Kidney (tissue), 14 donors: ENCODE results near the gene CEP85. TPM values are rescaled to one million over a fixed set of nuclear protein-coding genes. Genes with fewer than 3 reads are reported as not detected.
"Not testable (repeated sequence)": the region's sequence is repeated elsewhere in the genome, so short reads cannot be mapped to it uniquely, and the experiment has no call there.

Experiments
- DNase-seq, 5 donors: peaks; one replicate each; pipeline ENCODE4 v3.0.0-alpha.2; 2013 to 2020
- FAIRE-seq: peaks from 2 replicates; lab custom pipeline; 2012; peaks lifted over from hg19 to GRCh38; lab: Jason Lieb, UNC
- H3K27ac ChIP-seq, 2 donors: one replicate each; pipeline ENCODE4 v1.7.0; 2013; ENCODE audit warnings: low read depth in 2 of 2, low read length in 2 of 2, inconsistent platforms in 1 of 2
- H3K27me3 ChIP-seq: one replicate; pipeline ENCODE4 v1.7.1; 2013; ENCODE audit warnings: low read length, inconsistent platforms; ENCODE audit not compliant: control insufficient read depth, insufficient read depth
- H3K36me3 ChIP-seq, 3 donors: one replicate each; pipeline versions ENCODE4 v1.7.0 to v1.7.1; 2013; ENCODE audit warnings: low read length in 3 of 3, control low read depth in 1 of 3, inconsistent platforms in 1 of 3; ENCODE audit not compliant: insufficient read depth in 3 of 3, control insufficient read depth in 2 of 3
- H3K4me1 ChIP-seq, 3 donors: one replicate each; pipeline versions ENCODE4 v1.7.0 to v1.7.1; 2013; ENCODE audit warnings: low read length in 3 of 3, inconsistent platforms in 1 of 3, low read depth in 1 of 3; ENCODE audit not compliant: control insufficient read depth in 2 of 3, insufficient read depth in 2 of 3
- H3K4me3 ChIP-seq, 3 donors: one replicate each; pipeline versions ENCODE4 v1.7.0 to v1.8.1; 2013; ENCODE audit warnings: low read length in 3 of 3, control low read depth in 1 of 3, inconsistent platforms in 1 of 3
- H3K9ac ChIP-seq, 3 donors: one replicate each; pipeline versions ENCODE4 v1.7.0 to v1.7.1; 2013; ENCODE audit warnings: low read length in 3 of 3, control low read depth in 1 of 3, inconsistent platforms in 1 of 3
- H3K9me3 ChIP-seq, 3 donors: one replicate each; pipeline versions ENCODE4 v1.7.0 to v1.7.1; 2013; ENCODE audit warnings: low read length in 3 of 3, control low read depth in 1 of 3, inconsistent platforms in 1 of 3; ENCODE audit not compliant: control insufficient read depth in 2 of 3, insufficient read depth in 1 of 3
- CTCF ChIP-seq: IDR thresholded peaks from 3 replicates; pipeline ENCODE4 v1.5.1; 2012; ENCODE audit warnings: mild to moderate bottlenecking, moderate library complexity, borderline replicate concordance; ENCODE audit not compliant: insufficient read depth; ENCODE audit errors: extremely low read depth
- intact Hi-C: fragments of 100-400 bp; cut with DNase I; formaldehyde crosslinking; loops from one replicate; pipeline ENCODE4 v1.11.1; 2022
- polyA plus RNA-seq: library from polyadenylated mRNA; stranded (reverse); fragments of 350-450 nt; fragmentation: Illumina TruSeq; extraction: RNeasy Lipid Tissue Mini Kit (QIAGEN cat#74804); gene quantifications from one replicate; pipeline ENCODE4 v1.2.3, GENCODE V29; 2014; ENCODE audit warnings: low read depth, low replicate concordance; ENCODE audit not compliant: insufficient read depth
- total RNA-seq: library from RNA; stranded (reverse); fragmentation: NEBNext Ultra II Directional; extraction: Animal tissue kit (Norgen Biotek cat#: 25700); gene quantifications from one replicate; pipeline ENCODE4 v1.2.1, GENCODE V29; 2021
- donor health status: control.
- donor health status: control.
- donor health status: control.
- donor health status: control.
- donor health status: control.
- donor health status: DM: yes; HTN: yes; CAD: no.
- donor health status: Normal renal cell carcinoma (clear cell type).

CEP85 gene
- total and polyA plus RNA-seq, 2 donors from 2014 or later: 8.4 to 8.5 TPM

DNA sequence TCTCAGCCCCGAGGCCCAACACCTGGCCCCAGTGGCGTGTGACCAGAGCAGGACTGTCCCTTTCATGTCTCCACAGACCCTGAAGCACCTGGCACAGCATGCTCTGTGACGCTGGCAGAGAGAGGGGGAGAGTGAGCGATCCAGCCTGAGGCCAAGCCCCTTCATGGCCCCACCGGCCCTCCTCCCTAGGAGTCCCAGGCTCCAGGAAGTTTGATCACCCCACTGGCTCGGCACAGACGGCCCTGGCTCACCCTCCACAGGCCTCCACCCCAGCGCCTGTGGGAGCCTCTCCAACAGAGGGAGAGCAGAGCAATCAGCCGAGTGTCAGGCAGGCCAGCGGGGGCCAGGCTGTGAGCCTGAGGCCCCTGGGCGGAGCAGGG, 56.9 kb downstream of the CEP85 start:
- H3K9me3 ChIP-seq: no peaks in the 10 kb centered on the region
- no peak for TF ChIP-seq CTCF
- H3K9ac ChIP-seq: no peak overlapping the region
- no peak for FAIRE-seq
- intact Hi-C loops: no loop called here
- H3K27ac ChIP-seq: no peak overlapping the region
- no peaks in the 10 kb centered on the region for H3K36me3 ChIP-seq
- peak; percentile 60 to 78 (median 68) for DNase-seq
- H3K4me1 ChIP-seq: peaks cover 0 to 5% (median 0%) of the 10 kb centered on the region in 3 donors
- H3K4me3 ChIP-seq: no peak overlapping the region
- no peaks in the 10 kb centered on the region for H3K27me3 ChIP-seq

DNA sequence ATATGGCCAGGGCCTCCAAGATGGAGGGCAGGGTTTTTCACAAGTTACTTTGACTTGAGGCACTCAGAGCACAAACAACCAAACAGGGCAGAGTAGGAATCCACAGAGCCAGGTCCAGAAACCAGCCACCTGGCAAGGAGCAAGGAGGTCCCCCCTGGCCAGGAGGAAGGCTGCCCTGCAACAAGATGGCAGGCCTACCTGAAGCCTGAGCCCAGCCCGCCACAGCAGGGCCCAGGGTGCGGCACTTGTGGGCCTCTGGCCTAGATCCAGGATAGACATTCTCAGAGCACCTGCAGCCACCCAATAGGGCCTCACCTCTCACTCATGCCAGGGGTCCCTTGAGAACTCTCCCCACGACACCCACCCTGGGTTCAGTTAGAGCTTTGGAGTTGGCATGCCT, 57.4 kb downstream of the CEP85 start:
- Histone ChIP-seq H3K9me3 (no peaks in the 10 kb centered on the region), H3K9ac (no peak overlapping the region), H3K36me3 (no peaks in the 10 kb centered on the region), H3K27me3 (no peaks in the 10 kb centered on the region), H3K4me3 (no peak overlapping the region), H3K4me1 (peaks cover 0 to 5% (median 0%) of the 10 kb centered on the region in 3 donors), H3K27ac (no peak overlapping the region)
- intact Hi-C loops: no loop called here
- FAIRE-seq: no peak
- peak in 1 of 5 donors; percentile 67 for DNase-seq
- TF ChIP-seq CTCF: no peak

GRCh38 chr1:26291939-26292338, 57.9 kb downstream of the CEP85 start:
- DNase-seq (no peak), FAIRE-seq (no peak)
- H3K4me3 ChIP-seq: no peak overlapping the region
- TF ChIP-seq CTCF: no peak
- no peaks in the 10 kb centered on the region for H3K27me3 ChIP-seq
- H3K9me3 ChIP-seq: no peaks in the 10 kb centered on the region
- peaks cover 0 to 5% (median 0%) of the 10 kb centered on the region in 3 donors for H3K4me1 ChIP-seq
- H3K9ac ChIP-seq: no peak overlapping the region
- no peak overlapping the region for H3K27ac ChIP-seq
- H3K36me3 ChIP-seq: no peaks in the 10 kb centered on the region
- intact Hi-C loops: no loop called here

GRCh38 chr1:26292735-26293134, 58.7 kb downstream of the CEP85 start:
- intact Hi-C loops, H3K27ac ChIP-seq, H3K36me3 ChIP-seq, H3K9me3 ChIP-seq, FAIRE-seq, H3K4me3 ChIP-seq, H3K27me3 ChIP-seq, H3K4me1 ChIP-seq, H3K9ac ChIP-seq, DNase-seq: not testable (repeated sequence)
